Measurements from ENCODE around the gene NKX2-8. TPM values are rescaled to one million over a fixed set of nuclear protein-coding genes. Genes with fewer than 3 reads are reported as not detected.

NKX2-8 gene
- total RNA-seq, 1 experiment from 2014 or later, result 0.18 TPM

GRCh38 chr14:36604757-36605505 is 22.5 kb upstream of the NKX2-8 start:
- intact Hi-C loops (cut with micrococcal nuclease; ENCODE audit: unreplicated experiment), result loop anchor here (2.0 to 10.0 kb wide), 2 partner anchors 52 to 530 kb away; no protein-coding TSS in a partner anchor
- no peaks in the 10 kb centered on the region for H3K36me3 ChIP-seq (ENCODE audit: control insufficient read depth, insufficient read depth, low read length)
- H3K27me3 ChIP-seq (ENCODE audit: control insufficient read depth, insufficient read depth, low read length), result 0 out of 2 replicates have a peak, but pooled peaks cover 2% of the 10 kb centered on the region
- H3K27ac ChIP-seq (ENCODE audit: low read length), result no peak overlapping the region
- no peaks in the 10 kb centered on the region for H3K9me3 ChIP-seq (ENCODE audit: control insufficient read depth, insufficient read depth, low read depth, low read length)
- no peaks in the 10 kb centered on the region for H3K4me1 ChIP-seq (ENCODE audit: control insufficient read depth, insufficient read depth, low read length)
- no TSS peak for BruUV-seq (replicated peaks)
- no peak overlapping the region for H3K4me3 ChIP-seq (ENCODE audit: low read depth in 2 of 2, low read length in 2 of 2)
- CTCF ChIA-PET, result interaction anchor here (0.6 to 0.7 kb wide), 5 partner anchors 22 to 374 kb away, joined by 3 to 18 read pairs (median 4); no protein-coding TSS in a partner anchor
- POLR2A ChIA-PET, result no interaction called here
- in situ Hi-C loops (cut with HindIII; ENCODE audit: low pct_unique_long_range_greater_than_20kb, low sequenced_read_pairs), result no loop called here
- ATAC-seq (peak; percentile 72), DNase-seq (ENCODE audit: low read depth, low spot score) (peak; percentile 55)
- TF ChIP-seq REST (IDR thresholded peaks at IDR 0.05; ENCODE audit: insufficient read depth in 1 of 2, low read depth in 2 of 2, low read length in 1 of 2) (no peak), TCF7L2 (IDR thresholded peaks at IDR 0.05; ENCODE audit: low read depth, low read length) (no peak), CTCF (IDR thresholded peaks at IDR 0.05) (peak; percentile 76), SIN3A (IDR thresholded peaks at IDR 0.05; ENCODE audit: borderline replicate concordance, insufficient read depth, low read depth, low read length) (no peak), POLR2AphosphoS5 (IDR thresholded peaks at IDR 0.05; ENCODE audit: low read depth, low read length) (no peak)

- no peak overlapping the region for H3K4me3 ChIP-seq (ENCODE audit: low read depth in 2 of 2, low read length in 2 of 2)
- DNase-seq (ENCODE audit: low read depth, low spot score) (no peak), ATAC-seq (no peak)
- ChIA-PET CTCF (no interaction called here), POLR2A (no interaction called here)
- no peaks in the 10 kb centered on the region for H3K9me3 ChIP-seq (ENCODE audit: control insufficient read depth, insufficient read depth, low read depth, low read length)
- BruUV-seq (replicated peaks), result no TSS peak
- no peaks in the 10 kb centered on the region for H3K4me1 ChIP-seq (ENCODE audit: control insufficient read depth, insufficient read depth, low read length)
- in situ Hi-C loops (cut with HindIII; ENCODE audit: low pct_unique_long_range_greater_than_20kb, low sequenced_read_pairs) (no loop called here), intact Hi-C loops (cut with micrococcal nuclease; ENCODE audit: unreplicated experiment) (loop anchor here (10.0 kb wide), 1 partner anchor 526 kb away; no protein-coding TSS in a partner anchor)
- H3K36me3 ChIP-seq (ENCODE audit: control insufficient read depth, insufficient read depth, low read length), result no peaks in the 10 kb centered on the region
- H3K27me3 ChIP-seq (ENCODE audit: control insufficient read depth, insufficient read depth, low read length), result peaks cover 8% of the 10 kb centered on the region
- no peak overlapping the region for H3K27ac ChIP-seq (ENCODE audit: low read length)
- TF ChIP-seq POLR2AphosphoS5 (IDR thresholded peaks at IDR 0.05; ENCODE audit: low read depth, low read length), result no peak
Measured at GRCh38 chr14:36600431-36600830, 18.0 kb upstream of the NKX2-8 start.

GRCh38 chr14:36591482-36591881 is 9.1 kb upstream of the NKX2-8 start:
- DNase-seq (ENCODE audit: low read depth, low spot score), result no peak
- in situ Hi-C loops (cut with HindIII; ENCODE audit: low pct_unique_long_range_greater_than_20kb, low sequenced_read_pairs), result no loop called here
- BruUV-seq (replicated peaks), result no TSS peak
- no peak for ATAC-seq
- H3K4me1 ChIP-seq (ENCODE audit: control insufficient read depth, insufficient read depth, low read length), result no peaks in the 10 kb centered on the region
- H3K27ac ChIP-seq (ENCODE audit: low read length), result no peak overlapping the region
- H3K27me3 ChIP-seq (ENCODE audit: control insufficient read depth, insufficient read depth, low read length), result peaks cover 26% of the 10 kb centered on the region
- ChIA-PET CTCF (interaction anchor here (0.6 kb wide), 1 partner anchor 524 kb away, joined by 6 read pairs; no protein-coding TSS in a partner anchor), POLR2A (interaction anchor here (0.6 kb wide), 1 partner anchor 418 kb away, joined by 4 read pairs; no protein-coding TSS in a partner anchor)
- TF ChIP-seq SIN3A (IDR thresholded peaks at IDR 0.05; ENCODE audit: borderline replicate concordance, insufficient read depth, low read depth, low read length) (no peak), REST (IDR thresholded peaks at IDR 0.05; ENCODE audit: insufficient read depth in 1 of 2, low read depth in 2 of 2, low read length in 1 of 2) (no peak), CTCF (IDR thresholded peaks at IDR 0.05) (no peak), POLR2AphosphoS5 (IDR thresholded peaks at IDR 0.05; ENCODE audit: low read depth, low read length) (no peak), TCF7L2 (IDR thresholded peaks at IDR 0.05; ENCODE audit: low read depth, low read length) (no peak)
- H3K4me3 ChIP-seq (ENCODE audit: low read depth in 2 of 2, low read length in 2 of 2), result no peak overlapping the region
- intact Hi-C loops (cut with micrococcal nuclease; ENCODE audit: unreplicated experiment), result no loop called here
- no peaks in the 10 kb centered on the region for H3K36me3 ChIP-seq (ENCODE audit: control insufficient read depth, insufficient read depth, low read length)
- H3K9me3 ChIP-seq (ENCODE audit: control insufficient read depth, insufficient read depth, low read depth, low read length), result no peaks in the 10 kb centered on the region
